ENCODE measurements around the gene ALLC. TPM values are rescaled to one million over a fixed set of nuclear protein-coding genes. Genes with fewer than 3 reads are reported as not detected.

Gene ALLC
- total and polyA plus RNA-seq, 2 experiments from 2014 or later = not detected

DNA sequence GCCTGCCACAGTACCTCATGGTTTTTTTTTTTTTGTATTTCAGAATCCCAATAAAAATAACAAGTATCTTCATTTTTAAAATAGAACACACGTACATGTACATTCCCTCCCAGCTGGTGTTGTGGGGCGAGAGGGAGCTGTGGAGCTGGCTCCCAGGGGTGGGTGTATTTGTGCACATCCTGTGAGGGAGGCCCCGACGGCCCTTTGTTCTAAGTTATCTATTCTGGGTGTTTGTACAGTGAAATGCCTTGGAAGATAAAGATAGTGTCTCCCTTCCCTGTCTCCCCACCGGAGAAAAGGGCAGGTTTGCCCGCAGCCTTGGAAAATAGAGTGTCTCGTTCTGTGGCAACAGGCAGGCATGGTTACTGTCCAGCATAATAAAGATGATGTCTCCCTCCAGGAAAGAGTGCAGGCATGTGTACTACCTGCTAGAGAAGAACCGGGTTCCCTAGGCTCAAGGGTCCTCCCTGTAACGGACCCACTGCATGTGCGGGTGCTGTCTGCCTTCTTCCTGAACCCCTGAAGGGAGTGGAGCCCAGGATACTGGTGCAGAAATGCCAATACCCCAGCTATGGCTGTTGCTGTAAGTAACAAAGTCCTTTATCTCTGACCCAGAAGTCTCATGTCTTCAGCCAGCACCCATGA is 12.1 kb upstream of the ALLC start:
- WGBS, 2 experiments (ENCODE audit: low coverage in 1 of 2, low lambda C conversion rate in 2 of 2, missing lambda C conversion rate in 2 of 2) = 60 to 73% methylated on average over 10 of the region's 10 CpGs
- no peaks in the 10 kb centered on the region for H3K9me3 ChIP-seq (ENCODE audit: low read depth)
- TF ChIP-seq EZH2phosphoT487 (IDR thresholded peaks at IDR 0.05; ENCODE audit: insufficient read depth, low read depth) (no peak), EZH2 (IDR thresholded peaks at IDR 0.05; ENCODE audit: insufficient read depth, poor library complexity, severe bottlenecking) (no peak)
- H3K9ac ChIP-seq = no peak overlapping the region
- H3K4me3 ChIP-seq = no peak overlapping the region
- no peak for DNase-seq
- no peaks in the 10 kb centered on the region for H4K20me1 ChIP-seq (ENCODE audit: insufficient read depth)
- peaks cover 3% of the 10 kb centered on the region; the same call in 1 of the 2 replicates for H3K4me1 ChIP-seq (ENCODE audit: insufficient read depth)
- H3K4me2 ChIP-seq (ENCODE audit: unreplicated experiment) = no peak overlapping the region
- no peaks in the 10 kb centered on the region for H3K9me2 ChIP-seq (ENCODE audit: insufficient read depth)
- no peaks in the 10 kb centered on the region for H3F3A ChIP-seq (ENCODE audit: insufficient read depth)
- no peak overlapping the region for H3K27ac ChIP-seq
- no peaks in the 10 kb centered on the region for H3K27me3 ChIP-seq (replicated peaks; ENCODE audit: insufficient read depth)
- H3K79me2 ChIP-seq (ENCODE audit: insufficient read depth) = no peaks in the 10 kb centered on the region
- no peak overlapping the region for H2AFZ ChIP-seq
- no peaks in the 10 kb centered on the region for H3K36me3 ChIP-seq (ENCODE audit: low read depth)
- in situ Hi-C loops (cut with MboI) = no loop called here

- no peak overlapping the region for H3K27ac ChIP-seq
- in situ Hi-C loops (cut with MboI) = no loop called here
- H3K36me3 ChIP-seq (ENCODE audit: low read depth) = no peaks in the 10 kb centered on the region
- no peak for TF ChIP-seq EZH2phosphoT487 (IDR thresholded peaks at IDR 0.05; ENCODE audit: insufficient read depth, low read depth)
- no peak for TF ChIP-seq EZH2 (IDR thresholded peaks at IDR 0.05; ENCODE audit: insufficient read depth, poor library complexity, severe bottlenecking)
- DNase-seq = no peak
- H3K4me1 ChIP-seq (ENCODE audit: insufficient read depth) = peaks cover 4% of the 10 kb centered on the region; the same call in 1 of the 2 replicates
- H3K4me3 ChIP-seq = no peak overlapping the region
- H3F3A ChIP-seq (ENCODE audit: insufficient read depth) = no peaks in the 10 kb centered on the region
- no peaks in the 10 kb centered on the region for H3K9me2 ChIP-seq (ENCODE audit: insufficient read depth)
- no peaks in the 10 kb centered on the region for H4K20me1 ChIP-seq (ENCODE audit: insufficient read depth)
- 74 to 78% methylated on average over 8 of the region's 8 CpGs for WGBS, 2 experiments (ENCODE audit: low coverage in 1 of 2, low lambda C conversion rate in 2 of 2, missing lambda C conversion rate in 2 of 2)
- no peak overlapping the region for H2AFZ ChIP-seq
- H3K27me3 ChIP-seq (replicated peaks; ENCODE audit: insufficient read depth) = no peaks in the 10 kb centered on the region
- no peak overlapping the region for H3K9ac ChIP-seq
- no peak overlapping the region for H3K4me2 ChIP-seq (ENCODE audit: unreplicated experiment)
- H3K79me2 ChIP-seq (ENCODE audit: insufficient read depth) = no peaks in the 10 kb centered on the region
- H3K9me3 ChIP-seq (ENCODE audit: low read depth) = no peaks in the 10 kb centered on the region
Measured at GRCh38 chr2:3646446-3646845, 11.6 kb upstream of the ALLC start.

GRCh38 chr2:3647246-3647645 is 10.8 kb upstream of the ALLC start:
- no peaks in the 10 kb centered on the region for H4K20me1 ChIP-seq (ENCODE audit: insufficient read depth)
- H3K4me2 ChIP-seq (ENCODE audit: unreplicated experiment) = no peak overlapping the region
- no peak overlapping the region for H2AFZ ChIP-seq
- no peak overlapping the region for H3K9ac ChIP-seq
- no peaks in the 10 kb centered on the region for H3K36me3 ChIP-seq (ENCODE audit: low read depth)
- TF ChIP-seq EZH2 (IDR thresholded peaks at IDR 0.05; ENCODE audit: insufficient read depth, poor library complexity, severe bottlenecking) (no peak), EZH2phosphoT487 (IDR thresholded peaks at IDR 0.05; ENCODE audit: insufficient read depth, low read depth) (no peak)
- no peak overlapping the region for H3K4me3 ChIP-seq
- no peaks in the 10 kb centered on the region for H3K9me3 ChIP-seq (ENCODE audit: low read depth)
- no peaks in the 10 kb centered on the region for H3F3A ChIP-seq (ENCODE audit: insufficient read depth)
- peaks cover 7% of the 10 kb centered on the region; the same call in 1 of the 2 replicates for H3K4me1 ChIP-seq (ENCODE audit: insufficient read depth)
- no peaks in the 10 kb centered on the region for H3K9me2 ChIP-seq (ENCODE audit: insufficient read depth)
- DNase-seq = no peak
- 37 to 56% methylated on average over 6 to 13 of the region's 13 CpGs for WGBS, 2 experiments (ENCODE audit: low coverage in 1 of 2, low lambda C conversion rate in 2 of 2, missing lambda C conversion rate in 2 of 2)
- no peaks in the 10 kb centered on the region for H3K79me2 ChIP-seq (ENCODE audit: insufficient read depth)
- no peak overlapping the region for H3K27ac ChIP-seq
- in situ Hi-C loops (cut with MboI) = no loop called here
- no peaks in the 10 kb centered on the region for H3K27me3 ChIP-seq (replicated peaks; ENCODE audit: insufficient read depth)

- in situ Hi-C loops (cut with MboI) = no loop called here
- TF ChIP-seq EZH2phosphoT487 (IDR thresholded peaks at IDR 0.05; ENCODE audit: insufficient read depth, low read depth) = no peak
- TF ChIP-seq EZH2 (IDR thresholded peaks at IDR 0.05; ENCODE audit: insufficient read depth, poor library complexity, severe bottlenecking) = no peak
- Histone ChIP-seq H3F3A (ENCODE audit: insufficient read depth) (no peaks in the 10 kb centered on the region), H3K27ac (no peak overlapping the region), H3K4me2 (ENCODE audit: unreplicated experiment) (no peak overlapping the region), H3K4me3 (no peak overlapping the region), H3K9me3 (ENCODE audit: low read depth) (no peaks in the 10 kb centered on the region), H3K27me3 (replicated peaks; ENCODE audit: insufficient read depth) (no peaks in the 10 kb centered on the region), H2AFZ (no peak overlapping the region), H3K4me1 (ENCODE audit: insufficient read depth) (peaks cover 7% of the 10 kb centered on the region; the same call in 1 of the 2 replicates), H3K9ac (no peak overlapping the region), H3K36me3 (ENCODE audit: low read depth) (no peaks in the 10 kb centered on the region), H4K20me1 (ENCODE audit: insufficient read depth) (no peaks in the 10 kb centered on the region), H3K9me2 (ENCODE audit: insufficient read depth) (no peaks in the 10 kb centered on the region), H3K79me2 (ENCODE audit: insufficient read depth) (no peaks in the 10 kb centered on the region)
- 65 to 66% methylated on average over 14 of the region's 14 CpGs for WGBS, 2 experiments (ENCODE audit: low coverage in 1 of 2, low lambda C conversion rate in 2 of 2, missing lambda C conversion rate in 2 of 2)
- DNase-seq = no peak
Measured at GRCh38 chr2:3647831-3648651, 10.0 kb upstream of the ALLC start.
